Neural cell (in vitro differentiated cells): ENCODE results near the gene LIN54. TPM values are rescaled to one million over a fixed set of nuclear protein-coding genes. Genes with fewer than 3 reads are reported as not detected.

Experiments used
- H2AFZ ChIP-seq: fragments of 200-600, 300-800 bp; sonication (generic), shearing (Covaris generic); 2 replicates; pipeline ENCODE4 v1.6.0; 2014; ENCODE audit warnings: low read depth, mild to moderate bottlenecking, antibody characterized with exemption, low read length, moderate library complexity
- H3F3A ChIP-seq: fragments of 200-600 bp; shearing (Covaris generic); 2 replicates; pipeline ENCODE4 v1.6.1; 2016; ENCODE audit warnings: mild to moderate bottlenecking, moderate library complexity, mixed read lengths, antibody characterized with exemption, low read length; ENCODE audit not compliant: insufficient read depth, poor library complexity, severe bottlenecking
- H3K27ac ChIP-seq: fragments of 200-600, 300-800 bp; sonication (generic), shearing (Covaris generic); 2 replicates; pipeline ENCODE4 v1.5.1; 2014; ENCODE audit warnings: mild to moderate bottlenecking, low read length, moderate library complexity
- H3K27me3 ChIP-seq: fragments of 300-800, 200-600 bp; sonication (generic), shearing (Covaris generic); 2 replicates; pipeline ENCODE4 v1.6.0; 2014; ENCODE audit warnings: mild to moderate bottlenecking, low read depth, low read length, moderate library complexity; ENCODE audit not compliant: insufficient read depth
- H3K36me3 ChIP-seq: fragments of 300-800, 200-600 bp; sonication (generic), shearing (Covaris generic); 2 replicates; pipeline ENCODE4 v1.5.1; 2014; ENCODE audit warnings: mild to moderate bottlenecking, antibody characterized with exemption, low read length, moderate library complexity; ENCODE audit not compliant: insufficient read depth
- H3K4me2 ChIP-seq: fragments of 300-800, 200-600 bp; sonication (generic), shearing (Covaris generic); 2 replicates; pipeline ENCODE4 v1.6.0; 2014; ENCODE audit warnings: mild to moderate bottlenecking, low read length
- H3K4me3 ChIP-seq: fragments of 300-800, 200-600 bp; sonication (generic), shearing (Covaris generic); 2 replicates; pipeline ENCODE4 v1.5.1; 2014; ENCODE audit warnings: mild to moderate bottlenecking, low read length, moderate library complexity
- H3K79me2 ChIP-seq: fragments of 200-600 bp; shearing (Covaris generic); replicated peaks from 2 replicates; pipeline ENCODE4 v1.6.0; 2014; ENCODE audit warnings: mild to moderate bottlenecking, low read length, moderate library complexity; ENCODE audit not compliant: insufficient read depth
- H3K9ac ChIP-seq: fragments of 300-800, 200-600 bp; sonication (generic), shearing (Covaris generic); 2 replicates; pipeline ENCODE4 v1.6.1; 2016; ENCODE audit warnings: mild to moderate bottlenecking, low read length, mixed read lengths
- H3K9me2 ChIP-seq: fragments of 200-600 bp; shearing (Covaris generic); 2 replicates; pipeline ENCODE4 v1.6.1; 2016; ENCODE audit warnings: mild to moderate bottlenecking, low read length, mixed read lengths; ENCODE audit not compliant: insufficient read depth
- H3K9me3 ChIP-seq: fragments of 200-600, 300-800 bp; sonication (generic), shearing (Covaris generic); 2 replicates; pipeline ENCODE4 v1.6.1; 2016; ENCODE audit warnings: mild to moderate bottlenecking, mixed run types, low read length, moderate library complexity, mixed read lengths
- H4K20me1 ChIP-seq: fragments of 200-600 bp; shearing (Covaris generic); 2 replicates; pipeline ENCODE4 v1.6.1; 2016; ENCODE audit warnings: mild to moderate bottlenecking, mixed run types; ENCODE audit not compliant: insufficient read depth
- CTCF ChIP-seq: fragments of 450-650 bp; IDR thresholded peaks from 2 replicates; pipeline ENCODE4 v1.5.1; 2014; ENCODE audit warnings: antibody characterized with exemption, mild to moderate bottlenecking, moderate library complexity; ENCODE audit not compliant: poor library complexity, severe bottlenecking
- EP300 ChIP-seq: fragments of 450-650 bp; conservative IDR thresholded peaks from 2 replicates; pipeline ENCODE4 v1.6.1; 2014; ENCODE audit warnings: antibody characterized with exemption, mild to moderate bottlenecking, moderate library complexity; ENCODE audit not compliant: poor library complexity, severe bottlenecking
- EZH2 ChIP-seq: fragments of 200-600, 300-800 bp; shearing (Covaris generic), sonication (generic); IDR thresholded peaks from 2 replicates; pipeline ENCODE4 v1.6.1; 2014; ENCODE audit warnings: antibody characterized with exemption, low read length, borderline replicate concordance, mild to moderate bottlenecking; ENCODE audit not compliant: insufficient read depth, poor library complexity, severe bottlenecking
- MXI1 ChIP-seq: fragments of 450-650 bp; conservative IDR thresholded peaks from 2 replicates; pipeline ENCODE4 v1.6.1; 2014; ENCODE audit warnings: antibody characterized with exemption, mild to moderate bottlenecking; ENCODE audit not compliant: poor library complexity, severe bottlenecking
- POLR2AphosphoS5 ChIP-seq: IDR thresholded peaks from 2 replicates; pipeline ENCODE4 v1.6.1; 2012
- RAD21 ChIP-seq: fragments of 450-650 bp; conservative IDR thresholded peaks from 2 replicates; pipeline ENCODE4 v1.6.1; 2014; ENCODE audit warnings: antibody characterized with exemption, mild to moderate bottlenecking, moderate library complexity
- SMC3 ChIP-seq: fragments of 450-650 bp; conservative IDR thresholded peaks from 2 replicates; pipeline ENCODE4 v1.6.1; 2014; ENCODE audit warnings: antibody characterized with exemption, mild to moderate bottlenecking, moderate library complexity; ENCODE audit not compliant: poor library complexity
- TAF1 ChIP-seq: IDR thresholded peaks from 2 replicates; pipeline ENCODE4 v1.6.1; 2012; ENCODE audit warnings: low read depth
- polyA plus RNA-seq: library from polyadenylated mRNA; depleted of rRNA; stranded (reverse); fragments of >200 nt; gene quantifications from 2 replicates; pipeline ENCODE4 v1.2.3, GENCODE V29; 2014
- TF ChIP-seq, protein P1 (sequence below): IDR thresholded peaks from 2 replicates; pipeline ENCODE4 v1.6.1; 2012; ENCODE audit warnings: borderline replicate concordance

The LIN54 gene
- polyA plus RNA-seq, 1 donor from 2014 or later, result 7.3 TPM

DNA sequence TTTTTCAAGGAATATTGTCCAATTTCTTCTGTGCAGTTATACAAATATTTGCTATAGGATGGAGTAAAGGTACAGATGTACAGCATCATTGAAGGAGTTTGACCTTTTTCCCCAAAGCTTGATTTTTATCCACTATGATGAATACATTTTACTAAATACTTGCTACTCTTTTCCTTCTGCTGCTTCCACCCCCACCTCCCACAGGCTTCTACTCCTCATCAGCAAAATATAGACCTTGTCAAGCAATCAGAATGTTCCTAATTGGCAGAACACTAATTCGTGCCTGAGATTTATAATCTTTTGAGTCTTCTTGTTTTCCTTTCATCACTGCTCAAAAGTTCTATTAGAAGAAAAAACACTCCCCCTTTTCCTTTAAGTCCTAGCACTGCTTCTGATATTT is 113.9 kb downstream of the LIN54 start:
- peak overlapping the region; percentile 73 for H3K4me3 ChIP-seq
- peak overlapping the region; percentile 84 for H3K4me2 ChIP-seq
- H3K9ac ChIP-seq, result no peak overlapping the region
- H3K79me2 ChIP-seq, result peaks cover 52% of the 10 kb centered on the region
- no peaks in the 10 kb centered on the region for H3K27me3 ChIP-seq
- no peak overlapping the region for H3K27ac ChIP-seq
- H3K9me2 ChIP-seq, result no peaks in the 10 kb centered on the region
- TF ChIP-seq EP300, result no peak
- no peak for TF ChIP-seq RAD21
- TF ChIP-seq EZH2, result no peak
- no peak for TF ChIP-seq POLR2AphosphoS5
- TF ChIP-seq, protein P1, sequence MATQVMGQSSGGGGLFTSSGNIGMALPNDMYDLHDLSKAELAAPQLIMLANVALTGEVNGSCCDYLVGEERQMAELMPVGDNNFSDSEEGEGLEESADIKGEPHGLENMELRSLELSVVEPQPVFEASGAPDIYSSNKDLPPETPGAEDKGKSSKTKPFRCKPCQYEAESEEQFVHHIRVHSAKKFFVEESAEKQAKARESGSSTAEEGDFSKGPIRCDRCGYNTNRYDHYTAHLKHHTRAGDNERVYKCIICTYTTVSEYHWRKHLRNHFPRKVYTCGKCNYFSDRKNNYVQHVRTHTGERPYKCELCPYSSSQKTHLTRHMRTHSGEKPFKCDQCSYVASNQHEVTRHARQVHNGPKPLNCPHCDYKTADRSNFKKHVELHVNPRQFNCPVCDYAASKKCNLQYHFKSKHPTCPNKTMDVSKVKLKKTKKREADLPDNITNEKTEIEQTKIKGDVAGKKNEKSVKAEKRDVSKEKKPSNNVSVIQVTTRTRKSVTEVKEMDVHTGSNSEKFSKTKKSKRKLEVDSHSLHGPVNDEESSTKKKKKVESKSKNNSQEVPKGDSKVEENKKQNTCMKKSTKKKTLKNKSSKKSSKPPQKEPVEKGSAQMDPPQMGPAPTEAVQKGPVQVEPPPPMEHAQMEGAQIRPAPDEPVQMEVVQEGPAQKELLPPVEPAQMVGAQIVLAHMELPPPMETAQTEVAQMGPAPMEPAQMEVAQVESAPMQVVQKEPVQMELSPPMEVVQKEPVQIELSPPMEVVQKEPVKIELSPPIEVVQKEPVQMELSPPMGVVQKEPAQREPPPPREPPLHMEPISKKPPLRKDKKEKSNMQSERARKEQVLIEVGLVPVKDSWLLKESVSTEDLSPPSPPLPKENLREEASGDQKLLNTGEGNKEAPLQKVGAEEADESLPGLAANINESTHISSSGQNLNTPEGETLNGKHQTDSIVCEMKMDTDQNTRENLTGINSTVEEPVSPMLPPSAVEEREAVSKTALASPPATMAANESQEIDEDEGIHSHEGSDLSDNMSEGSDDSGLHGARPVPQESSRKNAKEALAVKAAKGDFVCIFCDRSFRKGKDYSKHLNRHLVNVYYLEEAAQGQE, result no peak
- TF ChIP-seq MXI1, result no peak
- TF ChIP-seq TAF1, result no peak
- TF ChIP-seq SMC3, result no peak
- no peak for TF ChIP-seq CTCF
- H3K9me3 ChIP-seq, result no peaks in the 10 kb centered on the region
- H3K36me3 ChIP-seq, result peaks cover 3% of the 10 kb centered on the region
- no peaks in the 10 kb centered on the region for H4K20me1 ChIP-seq
- H2AFZ ChIP-seq, result no peak overlapping the region
- H3F3A ChIP-seq, result no peaks in the 10 kb centered on the region

DNA sequence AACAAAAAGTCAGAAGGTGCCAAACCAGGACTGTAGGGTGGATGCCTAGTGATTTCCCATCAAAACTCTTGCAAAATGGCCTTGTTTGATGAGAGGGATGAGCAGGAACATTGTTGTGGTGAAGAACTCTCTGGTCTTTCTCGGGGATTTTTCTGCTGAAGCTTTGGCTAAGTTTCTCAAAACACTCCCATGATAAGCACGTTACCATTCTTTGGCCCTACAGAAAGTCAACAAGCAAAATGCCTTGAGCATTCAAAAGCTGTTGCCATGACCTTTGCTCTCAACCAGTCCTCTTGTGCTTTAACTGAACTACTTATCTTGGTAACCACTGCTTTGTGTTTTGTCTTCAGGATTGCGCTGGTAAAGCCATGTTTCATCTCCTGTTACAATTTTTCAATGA is 116.7 kb downstream of the LIN54 start:
- Histone ChIP-seq H3K9ac (no peak overlapping the region), H3F3A (no peaks in the 10 kb centered on the region), H3K27ac (no peak overlapping the region), H2AFZ (no peak overlapping the region), H3K4me2 (no peak overlapping the region), H3K36me3 (peaks cover 3% of the 10 kb centered on the region), H3K79me2 (peaks cover 58% of the 10 kb centered on the region), H3K9me3 (no peaks in the 10 kb centered on the region), H3K9me2 (no peaks in the 10 kb centered on the region), H4K20me1 (no peaks in the 10 kb centered on the region), H3K27me3 (no peaks in the 10 kb centered on the region), H3K4me3 (no peak overlapping the region)
- TF ChIP-seq CTCF, result no peak
- TF ChIP-seq TAF1, result no peak
- no peak for TF ChIP-seq POLR2AphosphoS5
- TF ChIP-seq EP300, result no peak
- no peak for TF ChIP-seq MXI1
- no peak for TF ChIP-seq RAD21
- TF ChIP-seq EZH2, result no peak
- TF ChIP-seq, protein P1, result no peak
- no peak for TF ChIP-seq SMC3
